Left lung (tissue), 10 donors: ENCODE measurements around the gene KRT71. TPM values are rescaled to one million over a fixed set of nuclear protein-coding genes. Genes with fewer than 3 reads are reported as not detected.

Experiments used
- ATAC-seq: fragments of 200-7000 bp; cut with Tn5 transposase; one replicate; pipeline ENCODE4 v1.9.1; 2020; ENCODE audit warnings: moderate library complexity
- DNase-seq, 4 donors: peaks; one replicate each; pipeline ENCODE4 v3.0.0-alpha.2; 2013 to 2020
- H3K27ac ChIP-seq, 2 donors: fragments of 200-600 bp; sonication (generic) in 1 of 2; one replicate each; pipeline versions ENCODE4 v1.5.0 to v1.8.0; 2020 to 2021
- H3K27me3 ChIP-seq, 2 donors: fragments of 200-600 bp; sonication (generic) in 1 of 2; one replicate each; pipeline versions ENCODE4 v1.5.0 to v1.8.0; 2020 to 2021
- H3K36me3 ChIP-seq, 2 donors: fragments of 200-600 bp; sonication (generic) in 1 of 2; one replicate each; pipeline versions ENCODE4 v1.5.0 to v1.8.0; 2020 to 2021
- H3K4me1 ChIP-seq, 2 donors: fragments of 200-600 bp; one replicate each; pipeline ENCODE4 v1.8.0; 2021
- H3K4me3 ChIP-seq, 2 donors: fragments of 200-600 bp; sonication (generic) in 1 of 2; one replicate each; pipeline versions ENCODE4 v1.5.0 to v1.8.0; 2020 to 2021; ENCODE audit warnings: mild to moderate bottlenecking in 1 of 2
- H3K9me3 ChIP-seq, 2 donors: fragments of 200-600 bp; sonication (generic) in 1 of 2; one replicate each; pipeline versions ENCODE4 v1.5.0 to v1.8.0; 2020 to 2021
- CTCF ChIP-seq, 2 donors: fragments of 200-600 bp; sonication (generic) in 1 of 2; IDR thresholded peaks; one replicate each; pipeline versions ENCODE4 v1.5.0 to v1.8.0; 2021; ENCODE audit warnings: antibody characterized with exemption in 2 of 2
- intact Hi-C, 2 donors: fragments of 100-400 bp; cut with DNase I; formaldehyde crosslinking; loops; one replicate each; pipeline versions ENCODE4 v1.11.2 to v1.14.2; 2022
- polyA plus RNA-seq, 6 donors: library from polyadenylated mRNA; unstranded; fragments of 120-200 nt; gene quantifications; one replicate each; pipeline ENCODE4 v1.2.1, GENCODE V29; 2013; ENCODE audit not compliant: insufficient read length in 6 of 6
- total RNA-seq, 2 donors: library from RNA; stranded (reverse); fragmentation: NEBNext Ultra II Directional; extraction: Animal tissue kit (Norgen Biotek cat#: 25700); gene quantifications; one replicate each; pipeline ENCODE4 v1.2.1, GENCODE V29; 2021
- donor health status: DM: no; HTN: yes; CAD: no.
- donor health status: DM: no; HTN: no; CAD: no.

The KRT71 gene
- total and polyA plus RNA-seq, 8 donors: 0.10 to 0.18 (median 0.15) TPM; not detected in 4

DNA sequence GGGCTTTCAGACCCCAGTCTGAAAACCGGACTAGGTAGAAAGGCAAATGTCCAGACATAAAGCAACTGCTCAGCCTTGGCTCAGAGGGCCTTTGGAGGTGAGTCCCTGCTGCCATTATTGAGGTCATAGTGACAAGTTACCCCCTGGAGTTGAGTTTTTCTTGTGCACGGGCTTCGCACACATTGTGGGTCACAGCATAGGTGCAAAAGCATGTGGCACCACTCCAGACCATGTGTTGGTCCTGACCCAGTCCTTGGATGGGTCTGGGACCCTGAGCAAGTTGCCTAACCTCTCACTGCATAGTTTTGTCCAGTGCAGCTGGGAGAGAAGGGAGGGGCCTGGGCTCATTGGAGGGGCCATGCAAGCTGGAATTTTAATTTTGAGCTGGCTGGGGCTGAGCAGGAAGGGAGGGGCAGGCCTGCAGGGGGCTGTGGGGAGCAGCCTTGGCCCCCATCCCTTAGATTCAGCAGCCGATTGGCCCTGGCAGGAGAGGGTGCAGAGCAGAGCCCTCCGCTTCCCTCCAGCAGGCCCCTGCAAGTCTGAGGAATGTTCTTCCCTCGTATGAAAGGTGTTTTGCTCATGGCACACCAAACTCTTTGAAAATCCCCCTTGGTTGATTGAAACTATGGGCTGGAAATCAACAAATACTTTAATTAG lies 28.6 kb downstream of the KRT71 start:
- intact Hi-C loops: no loop called here
- H3K4me3 ChIP-seq: no peak overlapping the region
- no peaks in the 10 kb centered on the region for H3K36me3 ChIP-seq
- TF ChIP-seq CTCF (IDR thresholded peaks at IDR 0.05): no peak
- no peak overlapping the region for H3K27ac ChIP-seq
- ATAC-seq (no peak), DNase-seq (no peak)
- H3K27me3 ChIP-seq: peaks cover 0 to 57% of the 10 kb centered on the region in 2 donors
- no peaks in the 10 kb centered on the region for H3K9me3 ChIP-seq
- no peaks in the 10 kb centered on the region for H3K4me1 ChIP-seq

GRCh38 chr12:52523824-52524223 lies 29.1 kb downstream of the KRT71 start:
- Histone ChIP-seq H3K27ac (no peak overlapping the region), H3K4me3 (no peak overlapping the region), H3K4me1 (no peaks in the 10 kb centered on the region), H3K27me3 (peaks cover 0 to 57% of the 10 kb centered on the region in 2 donors), H3K9me3 (no peaks in the 10 kb centered on the region), H3K36me3 (no peaks in the 10 kb centered on the region)
- intact Hi-C loops: no loop called here
- TF ChIP-seq CTCF (IDR thresholded peaks at IDR 0.05): no peak
- ATAC-seq (no peak), DNase-seq (no peak)

DNA sequence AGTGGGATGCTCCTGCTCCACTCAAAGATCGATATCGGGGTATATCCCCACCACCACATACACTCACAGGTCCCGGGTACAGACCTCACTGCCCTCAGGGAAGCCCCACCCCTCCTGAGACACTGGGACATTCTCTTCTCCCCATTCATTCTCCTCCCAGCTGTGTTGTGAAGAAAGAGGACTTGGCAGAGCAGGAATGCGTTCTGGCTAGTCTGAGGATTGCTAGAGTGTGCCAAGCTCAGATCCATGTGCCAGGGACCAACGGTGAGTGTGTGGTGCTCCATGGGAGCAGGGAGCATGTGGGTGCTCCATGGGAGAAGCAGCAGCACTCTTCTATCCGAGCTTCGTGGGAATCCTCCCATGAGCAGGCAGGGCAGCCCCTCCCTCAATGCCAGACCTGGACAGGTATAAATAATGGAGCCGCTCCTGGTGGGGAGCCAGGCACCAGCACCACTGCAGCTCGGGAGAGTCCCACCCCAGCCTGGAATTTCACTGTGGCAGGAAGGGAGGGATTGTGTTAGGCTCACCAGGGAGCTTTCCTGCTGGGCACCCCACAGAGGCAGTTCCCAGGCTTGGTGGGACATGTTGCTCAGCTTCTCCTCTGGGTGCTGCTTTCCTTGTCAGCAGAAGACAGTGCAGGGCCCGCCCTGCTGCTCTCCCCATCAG lies 30.5 kb downstream of the KRT71 start:
- H3K4me3 ChIP-seq: no peak overlapping the region
- H3K36me3 ChIP-seq: no peaks in the 10 kb centered on the region
- H3K27me3 ChIP-seq: peaks cover 0 to 57% of the 10 kb centered on the region in 2 donors
- no peak overlapping the region for H3K27ac ChIP-seq
- no peak for TF ChIP-seq CTCF (IDR thresholded peaks at IDR 0.05)
- intact Hi-C loops: no loop called here
- no peak for DNase-seq
- H3K9me3 ChIP-seq: no peaks in the 10 kb centered on the region
- no peaks in the 10 kb centered on the region for H3K4me1 ChIP-seq
- ATAC-seq: no peak

DNA sequence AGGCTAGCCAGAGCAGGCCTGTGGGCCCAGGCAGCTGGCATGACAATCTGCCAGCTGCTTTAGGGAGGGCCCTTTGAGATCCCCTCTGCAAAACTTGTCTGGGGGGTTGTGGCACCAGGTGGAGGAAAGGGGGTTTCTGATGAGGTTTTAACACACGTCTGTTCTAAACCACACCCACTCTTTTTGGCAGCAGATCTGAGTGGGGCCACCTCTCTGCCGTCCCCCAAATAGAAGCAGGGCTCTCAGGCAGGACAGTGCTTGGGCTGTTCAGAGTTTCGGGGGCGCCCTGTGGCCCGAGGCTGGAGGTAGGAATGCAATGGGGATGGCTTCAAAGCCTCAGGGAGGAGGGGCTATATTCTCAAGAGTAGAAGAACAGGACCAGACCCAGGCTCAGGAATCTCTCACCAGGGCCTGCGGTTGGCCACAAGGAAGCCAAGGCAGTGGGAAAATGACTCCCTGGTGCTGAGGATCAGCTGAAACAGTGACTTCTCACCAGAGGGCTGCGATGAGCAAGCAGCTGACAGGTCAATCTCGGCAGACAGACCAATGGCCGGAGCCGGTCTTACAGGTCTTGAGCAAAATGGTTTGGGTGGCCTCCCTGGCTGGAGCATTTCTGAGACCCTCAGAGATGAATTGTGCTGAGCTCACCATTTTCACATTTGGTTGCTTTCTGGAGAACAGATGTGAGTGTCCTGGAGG lies 31.2 kb downstream of the KRT71 start:
- TF ChIP-seq CTCF (IDR thresholded peaks at IDR 0.05): no peak
- H3K27ac ChIP-seq: no peak overlapping the region
- ATAC-seq (no peak), DNase-seq (no peak)
- no peaks in the 10 kb centered on the region for H3K9me3 ChIP-seq
- intact Hi-C loops: no loop called here
- peaks cover 0 to 57% of the 10 kb centered on the region in 2 donors for H3K27me3 ChIP-seq
- H3K4me3 ChIP-seq: no peak overlapping the region
- no peaks in the 10 kb centered on the region for H3K36me3 ChIP-seq
- H3K4me1 ChIP-seq: no peaks in the 10 kb centered on the region

DNA sequence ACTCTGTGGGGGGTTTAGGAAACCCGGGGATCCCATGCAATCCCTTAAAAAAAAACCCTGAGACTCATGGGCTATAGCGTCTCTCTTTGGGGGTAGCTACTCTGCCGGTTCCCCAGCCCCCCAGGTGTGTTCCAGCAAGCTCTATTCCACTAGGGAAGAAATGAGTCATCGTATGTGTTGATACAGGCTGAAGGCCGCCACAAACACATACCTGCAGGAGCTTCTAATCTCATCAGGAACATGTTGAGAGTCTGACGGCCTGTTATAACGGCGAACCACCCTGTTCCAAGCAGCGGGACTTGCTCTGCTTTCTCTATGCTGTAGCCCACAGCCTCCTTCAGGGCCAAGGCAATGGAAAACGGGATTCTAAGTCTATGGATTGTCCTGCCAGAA lies 31.8 kb downstream of the KRT71 start:
- H3K4me1 ChIP-seq: no peaks in the 10 kb centered on the region
- DNase-seq (no peak), ATAC-seq (peak; percentile 45)
- no peaks in the 10 kb centered on the region for H3K9me3 ChIP-seq
- intact Hi-C loops: no loop called here
- TF ChIP-seq CTCF (IDR thresholded peaks at IDR 0.05): no peak
- H3K4me3 ChIP-seq: no peak overlapping the region
- peaks cover 0 to 53% of the 10 kb centered on the region in 2 donors for H3K27me3 ChIP-seq
- no peak overlapping the region for H3K27ac ChIP-seq
- H3K36me3 ChIP-seq: no peaks in the 10 kb centered on the region
